SU-DHL-6 (cell line): ENCODE data around the gene ERLIN1.

Source experiments
- H2AFZ ChIP-seq: fragments of 200-600 bp; sonication (generic); 2 replicates; pipeline ENCODE4 v1.6.1; 2014; ENCODE audit warnings: low read depth, mild to moderate bottlenecking, moderate library complexity, mixed read lengths, antibody characterized with exemption, low read length; ENCODE audit not compliant: severe bottlenecking
- H3F3A ChIP-seq: fragments of 200-600 bp; shearing (Covaris generic); 2 replicates; pipeline ENCODE4 v1.6.0; 2016; ENCODE audit warnings: antibody characterized with exemption, mild to moderate bottlenecking; ENCODE audit not compliant: insufficient read depth
- H3K27ac ChIP-seq: fragments of 200-600 bp; sonication (generic); 2 replicates; pipeline ENCODE4 v1.5.1; 2016; ENCODE audit warnings: low read depth, mild to moderate bottlenecking, low read length, moderate library complexity, mixed read lengths
- H3K27me3 ChIP-seq: fragments of 200-600 bp; sonication (generic), shearing (Covaris generic); 2 replicates; pipeline ENCODE4 v1.6.0; 2014; ENCODE audit warnings: mild to moderate bottlenecking, low read length
- H3K36me3 ChIP-seq: fragments of 200-600 bp; sonication (generic); 2 replicates; pipeline ENCODE4 v1.6.1; 2014; ENCODE audit warnings: mild to moderate bottlenecking, low read length, mixed read lengths
- H3K4me2 ChIP-seq: fragments of 300-600, 200-600 bp; shearing (Covaris generic), sonication (generic); 2 replicates; pipeline ENCODE4 v1.6.0; 2014; ENCODE audit warnings: low read length, low read depth, mild to moderate bottlenecking; ENCODE audit not compliant: poor library complexity, severe bottlenecking
- H3K4me3 ChIP-seq: fragments of 200-600 bp; sonication (generic); 2 replicates; pipeline ENCODE4 v1.5.1; 2014; ENCODE audit warnings: antibody characterized with exemption, low read length, mild to moderate bottlenecking, mixed read lengths; ENCODE audit not compliant: insufficient read depth, poor library complexity, severe bottlenecking
- H3K79me2 ChIP-seq: fragments of 200-600 bp; sonication (generic); 2 replicates; pipeline ENCODE4 v1.6.1; 2014; ENCODE audit warnings: mild to moderate bottlenecking, low read length, moderate library complexity; ENCODE audit not compliant: insufficient read depth
- H3K9ac ChIP-seq: fragments of 200-600 bp; sonication (generic); 2 replicates; pipeline ENCODE4 v1.7.0; 2014; ENCODE audit warnings: mild to moderate bottlenecking, low read length
- H3K9me2 ChIP-seq: fragments of 200-600 bp; sonication (generic); replicated peaks from 2 replicates; pipeline ENCODE4 v1.6.1; 2014; ENCODE audit warnings: low read length; ENCODE audit not compliant: insufficient read depth
- H3K9me3 ChIP-seq: fragments of 200-600 bp; sonication (generic); 2 replicates; pipeline ENCODE4 v1.6.1; 2014; ENCODE audit warnings: low read length, mixed read lengths; ENCODE audit not compliant: insufficient read depth
- H4K20me1 ChIP-seq: fragments of 200-600 bp; sonication (generic); 2 replicates; pipeline ENCODE4 v1.6.1; 2014; ENCODE audit warnings: low read depth, mild to moderate bottlenecking, antibody characterized with exemption, low read length, moderate library complexity, mixed read lengths
- EZH2phosphoT487 ChIP-seq: fragments of 200-600 bp; sonication (generic), shearing (Covaris generic); conservative IDR thresholded peaks from 2 replicates; pipeline ENCODE4 v1.6.1; 2018; ENCODE audit warnings: mild to moderate bottlenecking, antibody characterized with exemption, low read length, moderate library complexity, mixed read lengths
- TF ChIP-seq, protein P1 (sequence below): fragments of 200-600 bp; sonication (generic); IDR thresholded peaks from one replicate; pipeline ENCODE4 v1.5.1; 2017; ENCODE audit warnings: antibody characterized with exemption, mild to moderate bottlenecking, low read length, moderate library complexity; ENCODE audit not compliant: insufficient read depth, poor library complexity, severe bottlenecking

ERLIN1 gene

GRCh38 chr10:100173035-100173434 lies 12.8 kb downstream of the ERLIN1 start:
- Histone ChIP-seq H3K27ac (no peak overlapping the region), H4K20me1 (no peaks in the 10 kb centered on the region), H3K27me3 (no peaks in the 10 kb centered on the region), H3K9me2 (no peaks in the 10 kb centered on the region), H3K4me2 (no peak overlapping the region), H3F3A (no peaks in the 10 kb centered on the region), H3K79me2 (peaks cover 28% of the 10 kb centered on the region), H3K4me3 (no peak overlapping the region), H3K36me3 (peaks cover 45% of the 10 kb centered on the region), H3K9me3 (no peaks in the 10 kb centered on the region), H2AFZ (no peak overlapping the region), H3K9ac (no peak overlapping the region)
- TF ChIP-seq EZH2phosphoT487, result no peak
- TF ChIP-seq, protein P1, sequence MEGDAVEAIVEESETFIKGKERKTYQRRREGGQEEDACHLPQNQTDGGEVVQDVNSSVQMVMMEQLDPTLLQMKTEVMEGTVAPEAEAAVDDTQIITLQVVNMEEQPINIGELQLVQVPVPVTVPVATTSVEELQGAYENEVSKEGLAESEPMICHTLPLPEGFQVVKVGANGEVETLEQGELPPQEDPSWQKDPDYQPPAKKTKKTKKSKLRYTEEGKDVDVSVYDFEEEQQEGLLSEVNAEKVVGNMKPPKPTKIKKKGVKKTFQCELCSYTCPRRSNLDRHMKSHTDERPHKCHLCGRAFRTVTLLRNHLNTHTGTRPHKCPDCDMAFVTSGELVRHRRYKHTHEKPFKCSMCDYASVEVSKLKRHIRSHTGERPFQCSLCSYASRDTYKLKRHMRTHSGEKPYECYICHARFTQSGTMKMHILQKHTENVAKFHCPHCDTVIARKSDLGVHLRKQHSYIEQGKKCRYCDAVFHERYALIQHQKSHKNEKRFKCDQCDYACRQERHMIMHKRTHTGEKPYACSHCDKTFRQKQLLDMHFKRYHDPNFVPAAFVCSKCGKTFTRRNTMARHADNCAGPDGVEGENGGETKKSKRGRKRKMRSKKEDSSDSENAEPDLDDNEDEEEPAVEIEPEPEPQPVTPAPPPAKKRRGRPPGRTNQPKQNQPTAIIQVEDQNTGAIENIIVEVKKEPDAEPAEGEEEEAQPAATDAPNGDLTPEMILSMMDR, result no peak

- Histone ChIP-seq H3K9me3 (no peaks in the 10 kb centered on the region), H3K27ac (no peak overlapping the region), H3K4me3 (no peak overlapping the region), H3F3A (no peaks in the 10 kb centered on the region), H3K9ac (no peak overlapping the region), H3K79me2 (peaks cover 34% of the 10 kb centered on the region), H3K27me3 (no peaks in the 10 kb centered on the region), H4K20me1 (0 out of 2 replicates have a peak, but pooled peaks cover 3% of the 10 kb centered on the region), H2AFZ (no peak overlapping the region), H3K4me2 (no peak overlapping the region), H3K36me3 (peaks cover 41% of the 10 kb centered on the region), H3K9me2 (no peaks in the 10 kb centered on the region)
- no peak for TF ChIP-seq EZH2phosphoT487
- TF ChIP-seq, protein P1, result no peak
These were observed 13.5 kb downstream of the ERLIN1 start for GRCh38 chr10:100172349-100172748.

GRCh38 chr10:100168313-100168643 lies 17.6 kb downstream of the ERLIN1 start:
- Histone ChIP-seq H3K4me2 (no peak overlapping the region), H3K27ac (no peak overlapping the region), H2AFZ (no peak overlapping the region), H3K9ac (no peak overlapping the region), H3K27me3 (no peaks in the 10 kb centered on the region), H3K36me3 (peaks cover 30% of the 10 kb centered on the region), H3K9me3 (no peaks in the 10 kb centered on the region), H3K9me2 (no peaks in the 10 kb centered on the region), H4K20me1 (peaks cover 4% of the 10 kb centered on the region; the same call in 1 of the 2 replicates), H3K79me2 (peaks cover 51% of the 10 kb centered on the region), H3F3A (no peaks in the 10 kb centered on the region), H3K4me3 (no peak overlapping the region)
- TF ChIP-seq, protein P1, result no peak
- TF ChIP-seq EZH2phosphoT487, result no peak
